Erythroblast (primary cell): ENCODE results near the gene QRICH1.

Experiments
- DNase-seq, 2 experiments: peaks; one replicate each; lab custom pipeline; 2025; lab: John Stamatoyannopoulos, UW
- GATA1 ChIP-seq: IDR thresholded peaks from 2 replicates; pipeline ENCODE4 v1.6.1; 2011; ENCODE audit warnings: low read depth, mild to moderate bottlenecking, control low read depth, low read length, moderate library complexity
- POLR2A ChIP-seq: IDR thresholded peaks from 2 replicates; pipeline ENCODE4 v1.6.1; 2011; ENCODE audit warnings: mild to moderate bottlenecking, low read length

The QRICH1 gene

DNA sequence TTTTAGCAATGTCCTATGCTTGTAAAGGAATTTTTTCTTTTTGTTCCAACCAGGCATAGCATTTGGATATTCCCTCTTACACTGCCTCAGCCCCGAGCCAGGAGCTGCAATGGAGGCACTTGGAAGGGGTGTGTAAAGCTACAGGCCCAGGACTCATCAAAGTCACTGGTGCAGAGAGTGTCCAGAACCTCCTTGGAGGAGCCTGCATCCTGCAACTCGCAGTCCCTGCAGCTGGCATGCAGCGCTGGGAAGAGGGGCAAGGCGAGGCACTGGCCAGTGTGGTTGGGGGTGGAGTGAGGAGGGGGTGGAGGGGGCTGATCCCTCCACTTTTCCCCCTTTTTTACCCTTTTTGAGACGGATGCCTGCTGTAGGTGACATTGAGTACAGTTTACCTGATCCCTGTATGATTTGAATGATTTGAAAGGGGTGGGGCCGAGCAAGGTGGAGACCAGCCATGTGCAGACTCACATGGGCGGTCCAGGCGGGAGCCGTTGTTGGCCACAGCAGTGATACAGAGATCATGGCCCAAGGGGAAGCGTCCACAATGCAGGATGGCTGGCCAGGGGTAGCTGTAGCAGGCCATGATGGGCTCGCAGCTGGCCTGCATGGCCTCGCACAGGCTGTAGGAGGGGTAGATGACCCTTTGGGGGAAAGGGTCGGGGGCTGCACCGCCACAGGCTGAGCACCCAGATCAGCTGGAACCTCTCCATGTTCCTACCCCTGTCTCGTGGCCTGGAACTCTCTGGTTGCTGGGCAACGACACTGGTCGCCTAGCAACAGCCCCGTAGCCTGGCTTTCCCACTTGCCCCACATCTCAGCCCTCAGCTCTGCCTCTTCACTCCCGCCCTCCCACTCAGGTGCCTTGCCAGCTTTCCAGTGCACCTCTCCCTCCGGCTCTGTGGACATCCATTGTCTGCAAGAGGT is 95.9 kb downstream of the QRICH1 start:
- TF ChIP-seq POLR2A = no peak
- TF ChIP-seq GATA1 = no peak
- no peak for DNase-seq

DNA sequence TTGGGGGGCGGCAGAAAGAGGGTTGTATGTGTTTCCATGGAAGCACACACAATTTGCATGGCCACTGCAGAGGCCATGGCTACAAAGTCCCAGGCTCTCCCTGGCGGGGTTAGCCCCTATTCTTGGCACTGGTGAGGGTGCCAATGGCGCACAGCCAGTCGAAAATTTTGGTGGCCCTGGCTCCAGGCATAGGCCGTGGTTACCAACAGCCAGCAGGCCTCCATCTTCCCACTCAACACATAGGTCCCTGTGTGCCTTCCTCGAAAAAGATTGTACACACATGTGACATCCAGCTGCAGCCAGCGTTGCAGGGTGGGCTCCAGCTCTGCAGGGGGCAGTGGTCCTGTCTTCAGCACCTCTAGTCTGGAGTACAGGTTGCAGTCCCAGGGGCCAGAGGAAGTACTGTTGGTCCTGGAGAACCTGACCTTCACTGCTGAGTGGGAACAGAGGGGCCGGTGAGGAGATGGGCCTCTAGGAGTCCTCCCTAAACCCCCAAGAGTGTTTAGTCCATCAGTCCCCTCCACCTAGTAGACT is 96.7 kb downstream of the QRICH1 start:
- TF ChIP-seq GATA1 (no peak), POLR2A (no peak)
- no peak for DNase-seq

GRCh38 chr3:48996640-48997039 is 97.2 kb downstream of the QRICH1 start:
- no peak for DNase-seq
- TF ChIP-seq GATA1 = no peak

GRCh38 chr3:48993834-48994233 is 100.0 kb downstream of the QRICH1 start:
- no peak for DNase-seq
- TF ChIP-seq POLR2A (no peak), GATA1 (no peak)

GRCh38 chr3:48991851-48992545 is 101.9 kb downstream of the QRICH1 start:
- no peak for DNase-seq
- no peak for TF ChIP-seq POLR2A
- no peak for TF ChIP-seq GATA1

- DNase-seq = peak; percentile 68 to 70
- TF ChIP-seq POLR2A (no peak), GATA1 (no peak)
These were observed 103.0 kb downstream of the QRICH1 start for GRCh38 chr3:48990636-48991469.

DNA sequence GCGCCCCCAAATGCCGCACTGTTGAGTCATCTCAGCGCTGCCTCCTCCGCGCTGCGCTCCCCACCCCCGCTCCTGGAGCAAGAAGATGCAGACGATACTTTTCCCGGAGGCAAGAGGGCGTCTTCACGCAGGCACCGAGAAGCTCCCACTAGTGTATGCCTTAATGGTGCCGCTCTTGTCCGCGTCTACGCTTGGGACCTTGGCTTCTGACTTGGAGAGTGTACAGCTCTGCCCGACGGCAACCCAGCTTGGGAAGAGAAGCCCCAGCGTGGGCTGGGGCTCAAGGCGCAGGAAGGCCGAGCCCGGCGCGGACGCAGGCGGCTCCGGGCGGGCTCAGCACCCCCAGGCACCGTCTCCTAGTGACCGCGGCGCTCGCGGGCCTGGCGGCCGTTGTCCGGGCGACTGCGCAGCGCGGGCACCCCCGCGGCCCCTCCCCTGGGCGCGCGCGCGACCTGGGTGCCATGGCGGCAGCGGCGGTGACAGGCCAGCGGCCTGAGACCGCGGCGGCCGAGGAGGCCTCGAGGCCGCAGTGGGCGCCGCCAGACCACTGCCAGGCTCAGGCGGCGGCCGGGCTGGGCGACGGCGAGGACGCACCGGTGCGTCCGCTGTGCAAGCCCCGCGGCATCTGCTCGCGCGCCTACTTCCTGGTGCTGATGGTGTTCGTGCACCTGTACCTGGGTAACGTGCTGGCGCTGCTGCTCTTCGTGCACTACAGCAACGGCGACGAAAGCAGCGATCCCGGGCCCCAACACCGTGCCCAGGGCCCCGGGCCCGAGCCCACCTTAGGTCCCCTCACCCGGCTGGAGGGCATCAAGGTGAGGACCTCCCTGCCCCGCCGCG is 103.9 kb downstream of the QRICH1 start, which contains the start of gene P4HTM:
TSS of gene P4HTM (plus strand) at position 446 of the 840 bp plus-strand sequence. CDS start at position 462, 16 bp downstream.
- peak; percentile 90 to 94 for DNase-seq
- TF ChIP-seq GATA1 (no peak), POLR2A (peak; percentile 89)

- DNase-seq = peak; percentile 54 to 56
- TF ChIP-seq POLR2A (no peak), GATA1 (no peak)
These were observed 104.6 kb downstream of the QRICH1 start for GRCh38 chr3:48989126-48989795.

GRCh38 chr3:48985831-48986376 is 108.0 kb downstream of the QRICH1 start:
- TF ChIP-seq POLR2A = no peak
- TF ChIP-seq GATA1 = no peak
- DNase-seq = no peak

DNA sequence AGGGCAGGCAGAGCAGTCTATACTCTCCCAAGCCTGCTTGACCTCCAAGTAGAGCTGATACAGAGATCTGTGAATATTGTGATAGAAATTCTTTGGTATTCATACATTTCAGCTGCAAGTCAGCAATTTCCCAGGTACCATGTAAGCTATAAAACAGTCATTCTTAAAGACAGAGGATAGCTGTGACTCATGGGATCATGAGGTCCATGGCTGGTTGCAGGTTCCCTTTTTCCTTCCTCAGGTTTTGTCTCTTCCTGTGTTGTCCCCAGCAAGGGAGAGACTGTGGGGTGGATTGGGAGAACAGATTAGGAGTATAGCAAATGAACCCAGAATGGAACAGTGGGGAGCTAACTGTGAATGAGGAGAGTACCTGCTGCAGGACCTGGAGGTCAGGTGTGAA is 109.2 kb downstream of the QRICH1 start:
- no peak for DNase-seq
- no peak for TF ChIP-seq GATA1
- TF ChIP-seq POLR2A = no peak

GRCh38 chr3:48983096-48983495 is 110.8 kb downstream of the QRICH1 start:
- no peak for DNase-seq
- TF ChIP-seq GATA1 (no peak), POLR2A (no peak)
